Measurements from ENCODE around the gene ADAM8.

Gene ADAM8

GRCh38 chr10:133257489-133258065 lies 19.1 kb downstream of the ADAM8 start:
- Histone ChIP-seq H3K9ac (ENCODE audit: low read length) (no peak overlapping the region), H3K4me1 (ENCODE audit: control insufficient read depth, insufficient read depth, low read length) (peaks cover 6% of the 10 kb centered on the region), H3K27ac (ENCODE audit: low read depth, low read length) (no peak overlapping the region), H3K36me3 (ENCODE audit: control insufficient read depth, insufficient read depth, low read length) (no peaks in the 10 kb centered on the region), H3K27me3 (ENCODE audit: control insufficient read depth, insufficient read depth, low read length) (no peaks in the 10 kb centered on the region), H3K4me3 (ENCODE audit: low read length) (no peak overlapping the region)

- no peaks in the 10 kb centered on the region for H3K4me1 ChIP-seq (ENCODE audit: control insufficient read depth, insufficient read depth, low read length)
- no peak overlapping the region for H3K27ac ChIP-seq (ENCODE audit: low read depth, low read length)
- no peaks in the 10 kb centered on the region for H3K27me3 ChIP-seq (ENCODE audit: control insufficient read depth, insufficient read depth, low read length)
- no peak overlapping the region for H3K9ac ChIP-seq (ENCODE audit: low read length)
- H3K36me3 ChIP-seq (ENCODE audit: control insufficient read depth, insufficient read depth, low read length): no peaks in the 10 kb centered on the region
- no peak overlapping the region for H3K4me3 ChIP-seq (ENCODE audit: low read length)
These were observed 21.3 kb downstream of the ADAM8 start for GRCh38 chr10:133255323-133255722.

GRCh38 chr10:133254421-133255120 lies 22.1 kb downstream of the ADAM8 start:
- no peaks in the 10 kb centered on the region for H3K4me1 ChIP-seq (ENCODE audit: control insufficient read depth, insufficient read depth, low read length)
- H3K4me3 ChIP-seq (ENCODE audit: low read length): no peak overlapping the region
- no peaks in the 10 kb centered on the region for H3K27me3 ChIP-seq (ENCODE audit: control insufficient read depth, insufficient read depth, low read length)
- H3K27ac ChIP-seq (ENCODE audit: low read depth, low read length): no peak overlapping the region
- H3K36me3 ChIP-seq (ENCODE audit: control insufficient read depth, insufficient read depth, low read length): no peaks in the 10 kb centered on the region
- no peak overlapping the region for H3K9ac ChIP-seq (ENCODE audit: low read length)

- no peaks in the 10 kb centered on the region for H3K4me1 ChIP-seq (ENCODE audit: control insufficient read depth, insufficient read depth, low read length)
- no peak overlapping the region for H3K27ac ChIP-seq (ENCODE audit: low read depth, low read length)
- H3K4me3 ChIP-seq (ENCODE audit: low read length): no peak overlapping the region
- no peaks in the 10 kb centered on the region for H3K27me3 ChIP-seq (ENCODE audit: control insufficient read depth, insufficient read depth, low read length)
- H3K9ac ChIP-seq (ENCODE audit: low read length): no peak overlapping the region
- H3K36me3 ChIP-seq (ENCODE audit: control insufficient read depth, insufficient read depth, low read length): no peaks in the 10 kb centered on the region
These were observed 23.2 kb downstream of the ADAM8 start for GRCh38 chr10:133253361-133253955.

GRCh38 chr10:133252223-133252552 lies 24.5 kb downstream of the ADAM8 start:
- no peak overlapping the region for H3K27ac ChIP-seq (ENCODE audit: low read depth, low read length)
- H3K4me3 ChIP-seq (ENCODE audit: low read length): no peak overlapping the region
- H3K36me3 ChIP-seq (ENCODE audit: control insufficient read depth, insufficient read depth, low read length): no peaks in the 10 kb centered on the region
- H3K4me1 ChIP-seq (ENCODE audit: control insufficient read depth, insufficient read depth, low read length): no peaks in the 10 kb centered on the region
- H3K9ac ChIP-seq (ENCODE audit: low read length): no peak overlapping the region
- peaks cover 4% of the 10 kb centered on the region for H3K27me3 ChIP-seq (ENCODE audit: control insufficient read depth, insufficient read depth, low read length)

GRCh38 chr10:133251388-133252222 lies 25.1 kb downstream of the ADAM8 start:
- H3K4me1 ChIP-seq (ENCODE audit: control insufficient read depth, insufficient read depth, low read length): no peaks in the 10 kb centered on the region
- H3K9ac ChIP-seq (ENCODE audit: low read length): no peak overlapping the region
- H3K27me3 ChIP-seq (ENCODE audit: control insufficient read depth, insufficient read depth, low read length): peaks cover 4% of the 10 kb centered on the region
- H3K4me3 ChIP-seq (ENCODE audit: low read length): no peak overlapping the region
- no peak overlapping the region for H3K27ac ChIP-seq (ENCODE audit: low read depth, low read length)
- H3K36me3 ChIP-seq (ENCODE audit: control insufficient read depth, insufficient read depth, low read length): no peaks in the 10 kb centered on the region

- Histone ChIP-seq H3K27ac (ENCODE audit: low read depth, low read length) (no peak overlapping the region), H3K4me1 (ENCODE audit: control insufficient read depth, insufficient read depth, low read length) (no peaks in the 10 kb centered on the region), H3K9ac (ENCODE audit: low read length) (no peak overlapping the region), H3K27me3 (ENCODE audit: control insufficient read depth, insufficient read depth, low read length) (peaks cover 10% of the 10 kb centered on the region), H3K36me3 (ENCODE audit: control insufficient read depth, insufficient read depth, low read length) (no peaks in the 10 kb centered on the region), H3K4me3 (ENCODE audit: low read length) (no peak overlapping the region)
These were observed 26.5 kb downstream of the ADAM8 start for GRCh38 chr10:133249975-133250754.

- peaks cover 10% of the 10 kb centered on the region for H3K27me3 ChIP-seq (ENCODE audit: control insufficient read depth, insufficient read depth, low read length)
These were observed 27.4 kb downstream of the ADAM8 start for GRCh38 chr10:133249094-133249780.

GRCh38 chr10:133248334-133248715 lies 28.3 kb downstream of the ADAM8 start:
- Histone ChIP-seq H3K9ac (ENCODE audit: low read length) (no peak overlapping the region), H3K36me3 (ENCODE audit: control insufficient read depth, insufficient read depth, low read length) (no peaks in the 10 kb centered on the region), H3K4me3 (ENCODE audit: low read length) (no peak overlapping the region), H3K27me3 (ENCODE audit: control insufficient read depth, insufficient read depth, low read length) (peaks cover 10% of the 10 kb centered on the region), H3K4me1 (ENCODE audit: control insufficient read depth, insufficient read depth, low read length) (no peaks in the 10 kb centered on the region), H3K27ac (ENCODE audit: low read depth, low read length) (no peak overlapping the region)

More at GRCh38 chr10:133249094-133249780, 27.4 kb downstream of the ADAM8 start:
- Histone ChIP-seq H3K4me3 (ENCODE audit: low read length) (no peak overlapping the region), H3K27ac (ENCODE audit: low read depth, low read length) (no peak overlapping the region), H3K4me1 (ENCODE audit: control insufficient read depth, insufficient read depth, low read length) (no peaks in the 10 kb centered on the region), H3K36me3 (ENCODE audit: control insufficient read depth, insufficient read depth, low read length) (no peaks in the 10 kb centered on the region), H3K9ac (ENCODE audit: low read length) (no peak overlapping the region)

GRCh38 chr10:133247681-133248333 lies 28.9 kb downstream of the ADAM8 start:
- no peaks in the 10 kb centered on the region for H3K4me1 ChIP-seq (ENCODE audit: control insufficient read depth, insufficient read depth, low read length)
- H3K4me3 ChIP-seq (ENCODE audit: low read length): no peak overlapping the region
- peaks cover 10% of the 10 kb centered on the region for H3K27me3 ChIP-seq (ENCODE audit: control insufficient read depth, insufficient read depth, low read length)
- no peaks in the 10 kb centered on the region for H3K36me3 ChIP-seq (ENCODE audit: control insufficient read depth, insufficient read depth, low read length)
- H3K9ac ChIP-seq (ENCODE audit: low read length): no peak overlapping the region
- no peak overlapping the region for H3K27ac ChIP-seq (ENCODE audit: low read depth, low read length)

GRCh38 chr10:133246236-133246626 lies 30.4 kb downstream of the ADAM8 start:
- no peak overlapping the region for H3K9ac ChIP-seq (ENCODE audit: low read length)
- H3K27me3 ChIP-seq (ENCODE audit: control insufficient read depth, insufficient read depth, low read length): peaks cover 14% of the 10 kb centered on the region

More at GRCh38 chr10:133246236-133246626, 30.4 kb downstream of the ADAM8 start:
- H3K4me3 ChIP-seq (ENCODE audit: low read length): no peak overlapping the region
- no peak overlapping the region for H3K27ac ChIP-seq (ENCODE audit: low read depth, low read length)
- no peaks in the 10 kb centered on the region for H3K4me1 ChIP-seq (ENCODE audit: control insufficient read depth, insufficient read depth, low read length)
- no peaks in the 10 kb centered on the region for H3K36me3 ChIP-seq (ENCODE audit: control insufficient read depth, insufficient read depth, low read length)
